GM19463 (cell line): ENCODE data around the gene RAD51B.
"Not testable (repeated sequence)": the region's sequence is repeated elsewhere in the genome, so short reads cannot be mapped to it uniquely, and the experiment has no call there.

Experiments used
- ATAC-seq: cut with Tn5 transposase; IDR thresholded peaks from one replicate; pipeline ENCODE4 v1.9.1; 2021; ENCODE audit warnings: mild to moderate bottlenecking, moderate library complexity; ENCODE audit not compliant: unreplicated experiment

Gene RAD51B

GRCh38 chr14:68106456-68106855 lies 286.9 kb downstream of the RAD51B start:
- no peak for ATAC-seq

- no peak for ATAC-seq
Measured at GRCh38 chr14:68106905-68107304, 287.3 kb downstream of the RAD51B start.

GRCh38 chr14:68109132-68109900 lies 289.7 kb downstream of the RAD51B start:
- ATAC-seq: no peak

DNA sequence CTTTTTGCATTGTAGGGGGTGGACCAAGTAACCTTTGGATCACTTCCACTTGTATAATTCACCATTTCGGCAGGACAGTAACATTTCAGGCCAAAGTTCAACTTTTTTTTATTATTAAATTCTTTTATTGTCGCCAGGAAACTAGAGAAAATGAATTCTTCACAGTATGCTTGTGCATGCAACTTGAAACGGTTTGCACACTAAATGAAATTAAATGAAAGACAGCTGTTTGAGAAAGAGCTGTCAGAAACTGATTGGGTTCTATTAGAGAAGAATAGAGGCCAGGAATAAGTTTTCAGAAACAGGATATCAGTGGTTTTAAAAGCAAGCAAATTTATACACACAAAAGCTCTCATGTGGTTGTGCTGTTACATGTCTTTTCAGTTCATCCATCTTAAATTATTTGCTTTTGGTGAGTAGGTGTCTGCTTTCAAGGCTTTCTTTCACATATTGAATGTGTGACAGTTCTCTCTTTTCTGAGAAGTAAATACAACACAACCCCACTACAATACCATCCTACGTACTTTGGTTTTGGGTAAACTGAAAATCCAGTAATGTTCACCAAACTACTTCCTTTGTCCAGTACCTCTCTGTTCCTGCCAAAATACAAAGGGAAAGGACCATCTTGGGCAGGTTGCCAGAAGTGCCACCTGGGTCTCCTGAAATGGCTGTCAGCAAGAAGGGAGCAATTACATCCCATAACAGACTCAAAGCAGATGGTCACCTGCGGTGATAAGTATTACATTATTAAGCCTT lies 291.7 kb downstream of the RAD51B start:
- no peak for ATAC-seq

GRCh38 chr14:68111853-68112270 lies 292.3 kb downstream of the RAD51B start:
- no peak for ATAC-seq

DNA sequence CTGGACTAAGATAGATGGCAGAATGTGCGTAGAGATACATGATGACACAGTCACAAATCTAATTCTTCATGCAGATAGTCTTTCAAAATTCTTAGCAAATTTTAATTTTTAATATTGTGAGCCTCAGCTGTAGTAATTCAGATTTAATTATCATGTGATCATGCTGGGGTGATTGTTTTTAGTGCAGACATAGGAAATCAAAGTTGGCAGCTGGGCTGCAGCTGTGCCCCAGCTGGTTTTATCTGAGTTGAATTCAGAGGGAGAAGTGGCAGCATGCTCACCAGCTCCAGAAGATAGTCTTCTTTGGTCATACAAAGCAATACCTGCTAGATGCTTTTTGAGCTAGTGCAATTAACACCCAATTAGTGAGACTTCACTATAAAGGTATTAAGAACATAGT lies 292.9 kb downstream of the RAD51B start:
- no peak for ATAC-seq

DNA sequence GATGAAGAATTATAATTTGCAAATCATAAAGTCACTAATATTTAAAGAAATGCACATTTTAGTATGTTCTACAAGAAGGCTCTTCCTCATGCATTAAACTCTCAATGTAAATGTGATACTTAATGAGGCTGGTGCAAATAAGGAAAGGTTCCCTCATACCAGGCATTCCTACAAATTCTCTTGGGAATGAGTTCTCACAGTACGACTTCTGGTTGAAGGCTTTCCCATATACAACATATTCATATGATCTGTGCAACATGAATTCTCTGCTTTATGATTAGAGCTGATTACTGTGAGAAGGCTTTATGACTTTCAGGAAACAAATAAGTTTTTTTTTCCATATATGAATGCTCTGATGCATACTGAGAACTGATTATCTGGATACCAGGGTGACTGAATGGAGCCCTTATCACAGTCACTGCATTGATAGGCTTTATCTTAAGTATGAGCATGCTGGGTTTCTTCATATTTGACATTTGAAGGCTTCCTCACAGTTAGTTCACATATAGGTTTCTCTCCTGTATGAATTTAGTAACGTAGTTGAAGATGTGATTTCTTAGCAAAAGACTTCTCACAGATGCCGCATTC lies 293.9 kb downstream of the RAD51B start:
- no peak for ATAC-seq

- not testable (repeated sequence) for ATAC-seq
Measured at GRCh38 chr14:68115952-68116351, 296.4 kb downstream of the RAD51B start.

GRCh38 chr14:68122651-68123050 lies 303.1 kb downstream of the RAD51B start:
- no peak for ATAC-seq

DNA sequence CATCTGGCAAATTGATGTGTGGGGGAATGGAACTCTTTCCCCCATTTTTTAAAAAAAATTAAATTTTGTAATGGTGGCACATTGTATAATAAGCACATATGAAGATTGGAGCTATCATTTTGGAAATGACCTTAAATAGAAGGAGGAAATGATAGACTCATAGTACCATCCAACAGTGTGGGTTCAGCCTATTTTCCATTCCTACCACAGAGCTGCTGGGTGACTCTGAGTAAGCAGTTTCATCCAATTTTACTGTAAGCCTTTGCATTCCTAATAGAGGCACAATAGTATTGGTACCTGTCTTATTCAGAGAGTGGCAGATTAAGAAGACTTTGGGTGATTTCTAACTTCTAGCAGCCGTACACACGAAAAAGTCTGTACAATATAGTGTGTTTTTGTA lies 304.5 kb downstream of the RAD51B start:
- ATAC-seq: no peak

- no peak for ATAC-seq
Measured at GRCh38 chr14:68124979-68125731, 305.6 kb downstream of the RAD51B start.

- ATAC-seq: no peak
Measured at GRCh38 chr14:68127166-68127565, 307.6 kb downstream of the RAD51B start.

DNA sequence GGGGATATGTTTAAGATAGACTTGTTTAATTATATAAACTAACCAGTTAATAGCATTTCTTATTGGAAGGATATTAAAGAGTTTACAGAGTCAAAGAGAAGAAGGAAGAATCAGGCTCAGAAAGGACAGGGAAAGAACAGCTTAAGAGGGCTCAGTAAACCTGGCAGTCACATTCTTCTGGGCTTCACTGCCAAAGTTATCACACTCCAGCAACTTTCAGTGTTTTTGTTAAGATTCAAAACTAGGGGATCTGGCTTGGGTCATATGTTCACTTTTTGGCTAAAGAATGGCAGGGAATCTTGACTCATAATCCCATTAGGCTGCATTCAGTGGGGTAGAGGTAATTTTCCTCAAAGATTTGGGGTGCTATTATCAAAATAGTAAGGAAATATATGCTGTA lies 312.3 kb downstream of the RAD51B start:
- ATAC-seq: no peak

GRCh38 chr14:68132563-68133121 lies 313.1 kb downstream of the RAD51B start:
- no peak for ATAC-seq

GRCh38 chr14:68133856-68134255 lies 314.3 kb downstream of the RAD51B start:
- no peak for ATAC-seq

GRCh38 chr14:68135028-68135427 lies 315.4 kb downstream of the RAD51B start:
- ATAC-seq: no peak

DNA sequence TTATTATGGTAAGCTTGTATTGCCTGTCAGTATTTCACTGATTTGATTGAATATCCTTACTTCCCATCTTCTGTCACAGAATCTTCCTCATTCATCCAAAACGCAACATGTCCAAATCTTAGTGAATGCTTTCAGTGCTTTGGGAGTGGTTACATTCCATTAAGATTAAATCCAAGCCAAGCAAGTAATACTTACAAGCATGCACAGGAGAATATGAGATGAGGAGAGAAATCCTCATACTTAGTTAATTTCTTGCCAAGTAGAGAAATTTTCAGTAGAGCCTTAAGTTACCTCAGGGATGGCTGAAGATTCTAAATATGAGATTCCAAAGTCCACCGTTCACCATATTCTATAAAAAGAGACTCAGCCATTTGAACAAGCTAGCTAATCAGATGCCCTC lies 316.0 kb downstream of the RAD51B start:
- ATAC-seq: no peak

DNA sequence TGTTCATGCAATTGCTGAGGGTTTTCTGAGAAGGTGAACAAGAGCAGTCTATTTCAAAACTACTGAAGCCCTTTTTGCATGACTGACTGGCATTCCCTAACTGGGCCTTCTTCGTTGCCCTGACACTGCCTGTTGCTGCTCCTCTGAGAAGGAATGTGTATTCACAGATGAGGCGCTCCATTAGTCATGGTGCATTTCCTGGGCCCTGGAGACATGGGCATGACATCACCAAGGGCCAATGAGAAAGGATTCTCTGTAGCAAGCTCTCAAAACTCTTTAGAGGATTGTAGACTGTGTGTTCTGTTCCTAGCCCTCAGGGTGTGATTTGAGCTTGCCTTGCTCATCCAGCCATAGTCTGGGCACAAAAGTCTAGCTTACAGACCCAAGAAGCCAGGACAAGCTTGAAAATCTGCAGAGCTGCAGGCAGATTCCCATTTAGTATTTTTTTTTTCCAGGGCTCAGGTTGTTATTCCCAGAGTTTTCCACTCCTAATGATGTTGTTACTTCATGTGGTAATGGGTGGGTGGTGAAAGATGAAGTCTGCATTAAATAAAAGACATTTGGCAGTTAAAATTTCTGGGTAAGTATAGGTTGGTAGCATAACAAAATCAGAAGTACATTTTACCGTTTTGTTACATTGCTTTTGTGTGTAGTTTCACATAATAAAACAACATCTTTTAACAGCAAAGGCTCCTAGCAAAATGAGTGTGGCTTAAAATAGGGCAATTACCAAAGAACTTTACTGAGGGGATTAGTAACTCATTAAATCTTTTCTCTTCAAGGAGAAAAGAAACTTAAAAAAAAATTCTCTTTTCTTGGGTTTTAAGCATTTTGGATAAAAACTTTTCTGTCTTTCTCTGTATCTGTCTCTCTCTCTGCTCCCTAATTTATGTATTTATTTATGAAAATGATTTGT lies 318.4 kb downstream of the RAD51B start:
- ATAC-seq: peak; percentile 70

GRCh38 chr14:68139431-68140075 lies 320.0 kb downstream of the RAD51B start:
- ATAC-seq: no peak
